ENCODE results near the gene THOC6. TPM values are rescaled to one million over a fixed set of nuclear protein-coding genes. Genes with fewer than 3 reads are reported as not detected.
"Not testable (repeated sequence)": the region's sequence is repeated elsewhere in the genome, so short reads cannot be mapped to it uniquely, and the experiment has no call there.

THOC6 gene
- polyA plus RNA-seq, 3 donors: 42.4 to 59.2 (median 57.7) TPM

GRCh38 chr16:3070608-3071111, 46.8 kb downstream of the THOC6 start:
- DNase-seq: no peak

GRCh38 chr16:3071655-3072054, 47.8 kb downstream of the THOC6 start:
- no peak overlapping the region for H3K27ac ChIP-seq (ENCODE audit: low read depth in 1 of 2, low read length in 2 of 2)
- Mint-ChIP-seq H3K4me3 (no peak overlapping the region), H3K4me1 (peaks cover 58% of the 10 kb centered on the region), H3K9me3 (peaks cover 0 to 4% (median 0%) of the 10 kb centered on the region in 7 donors), H3K27ac (no peak overlapping the region), H3K27me3 (ENCODE audit: low read depth in 3 of 3) (peaks cover 0 to 8% (median 1%) of the 10 kb centered on the region in 3 donors), H3K36me3 (peaks cover 3% of the 10 kb centered on the region in 2 donors)
- intact Hi-C loops (cut with micrococcal nuclease): no loop called here
- no peaks in the 10 kb centered on the region for H3K9me3 ChIP-seq (replicated peaks in 1 of 2; ENCODE audit: control insufficient read depth in 1 of 2, insufficient read depth in 1 of 2, low read length in 2 of 2)
- no peaks in the 10 kb centered on the region for H3K79me2 ChIP-seq (ENCODE audit: insufficient read depth, low read length)
- TF ChIP-seq CTCF (IDR thresholded peaks at IDR 0.05): no peak
- H3K4me1 ChIP-seq (ENCODE audit: control insufficient read depth in 1 of 2, insufficient read depth in 2 of 2, low read length in 2 of 2): peaks cover 42 to 60% of the 10 kb centered on the region in 2 donors
- no peak overlapping the region for H2AFZ ChIP-seq (ENCODE audit: insufficient read depth, low read depth, low read length, poor library complexity, severe bottlenecking)
- H3K36me3 ChIP-seq (replicated peaks in 1 of 2; ENCODE audit: control insufficient read depth in 1 of 2, insufficient read depth in 2 of 2, low read length in 2 of 2): peaks cover 0 to 1% of the 10 kb centered on the region in 2 donors
- 97% methylated on average over 7 of the region's 7 CpGs for WGBS (ENCODE audit: insufficient coverage)
- DNase-seq: no peak
- no peak overlapping the region for H3K4me3 ChIP-seq (replicated peaks in 1 of 3; ENCODE audit: low read depth in 2 of 3, low read length in 3 of 3)
- H3K27me3 ChIP-seq (ENCODE audit: control insufficient read depth in 2 of 2, insufficient read depth in 2 of 2, low read length in 2 of 2): no peaks in the 10 kb centered on the region
- H3K9ac ChIP-seq (ENCODE audit: insufficient read depth, low read length, poor library complexity, severe bottlenecking): no peak overlapping the region
- H3K4me2 ChIP-seq (replicated peaks; ENCODE audit: extremely low read depth, low read length, poor library complexity, severe bottlenecking): no peak overlapping the region
- H4K20me1 ChIP-seq (ENCODE audit: insufficient read depth, low read length): no peaks in the 10 kb centered on the region

More at GRCh38 chr16:3070608-3071111, 46.8 kb downstream of the THOC6 start:
- WGBS (ENCODE audit: insufficient coverage): 100% methylated on average over 6 of the region's 9 CpGs
- Mint-ChIP-seq H3K36me3 (no peaks in the 10 kb centered on the region), H3K4me3 (no peak overlapping the region), H3K9me3 (peaks cover 0 to 4% (median 0%) of the 10 kb centered on the region in 7 donors), H3K4me1 (peaks cover 58% of the 10 kb centered on the region), H3K27ac (no peak overlapping the region), H3K27me3 (ENCODE audit: low read depth in 3 of 3) (peaks cover 0 to 8% (median 3%) of the 10 kb centered on the region in 3 donors)
- Histone ChIP-seq H3K36me3 (replicated peaks in 1 of 2; ENCODE audit: control insufficient read depth in 1 of 2, insufficient read depth in 2 of 2, low read length in 2 of 2) (no peaks in the 10 kb centered on the region), H3K9ac (ENCODE audit: insufficient read depth, low read length, poor library complexity, severe bottlenecking) (no peak overlapping the region), H4K20me1 (ENCODE audit: insufficient read depth, low read length) (no peaks in the 10 kb centered on the region), H3K27me3 (ENCODE audit: control insufficient read depth in 2 of 2, insufficient read depth in 2 of 2, low read length in 2 of 2) (no peaks in the 10 kb centered on the region), H3K79me2 (ENCODE audit: insufficient read depth, low read length) (no peaks in the 10 kb centered on the region), H3K4me1 (ENCODE audit: control insufficient read depth in 1 of 2, insufficient read depth in 2 of 2, low read length in 2 of 2) (peaks cover 42 to 56% of the 10 kb centered on the region in 2 donors), H3K4me2 (replicated peaks; ENCODE audit: extremely low read depth, low read length, poor library complexity, severe bottlenecking) (no peak overlapping the region), H3K27ac (ENCODE audit: low read depth in 1 of 2, low read length in 2 of 2) (no peak overlapping the region), H3K4me3 (replicated peaks in 1 of 3; ENCODE audit: low read depth in 2 of 3, low read length in 3 of 3) (no peak overlapping the region), H3K9me3 (replicated peaks in 1 of 2; ENCODE audit: control insufficient read depth in 1 of 2, insufficient read depth in 1 of 2, low read length in 2 of 2) (no peaks in the 10 kb centered on the region), H2AFZ (ENCODE audit: insufficient read depth, low read depth, low read length, poor library complexity, severe bottlenecking) (no peak overlapping the region)
- no peak for TF ChIP-seq CTCF (IDR thresholded peaks at IDR 0.05)
- intact Hi-C loops (cut with micrococcal nuclease): no loop called here

- intact Hi-C loops (cut with micrococcal nuclease); H3K36me3 Mint-ChIP-seq; H4K20me1 ChIP-seq (ENCODE audit: insufficient read depth, low read length); H3K27ac ChIP-seq (ENCODE audit: low read depth in 1 of 2, low read length in 2 of 2); H3K36me3 ChIP-seq (replicated peaks in 1 of 2; ENCODE audit: control insufficient read depth in 1 of 2, insufficient read depth in 2 of 2, low read length in 2 of 2); H3K27ac Mint-ChIP-seq; H3K27me3 Mint-ChIP-seq (ENCODE audit: low read depth in 3 of 3); H2AFZ ChIP-seq (ENCODE audit: insufficient read depth, low read depth, low read length, poor library complexity, severe bottlenecking); H3K79me2 ChIP-seq (ENCODE audit: insufficient read depth, low read length); H3K4me2 ChIP-seq (replicated peaks; ENCODE audit: extremely low read depth, low read length, poor library complexity, severe bottlenecking); H3K4me3 Mint-ChIP-seq; DNase-seq; H3K9me3 Mint-ChIP-seq; H3K27me3 ChIP-seq (ENCODE audit: control insufficient read depth in 2 of 2, insufficient read depth in 2 of 2, low read length in 2 of 2); H3K4me3 ChIP-seq (replicated peaks in 1 of 3; ENCODE audit: low read depth in 2 of 3, low read length in 3 of 3); H3K9me3 ChIP-seq (replicated peaks in 1 of 2; ENCODE audit: control insufficient read depth in 1 of 2, insufficient read depth in 1 of 2, low read length in 2 of 2); H3K9ac ChIP-seq (ENCODE audit: insufficient read depth, low read length, poor library complexity, severe bottlenecking): not testable (repeated sequence)
- WGBS (ENCODE audit: insufficient coverage): no CpG with 5 or more reads among the region's 4 CpGs
- peaks cover 42 to 60% of the 10 kb centered on the region in 2 donors for H3K4me1 ChIP-seq (ENCODE audit: control insufficient read depth in 1 of 2, insufficient read depth in 2 of 2, low read length in 2 of 2)
- peaks cover 58% of the 10 kb centered on the region for H3K4me1 Mint-ChIP-seq
These were observed 48.3 kb downstream of the THOC6 start for GRCh38 chr16:3072148-3072547.
